Body of pancreas (tissue), 4 donors: ENCODE measurements around the gene PABPN1. TPM values are rescaled to one million over a fixed set of nuclear protein-coding genes. Genes with fewer than 3 reads are reported as not detected.

ENCODE experiments used
- ATAC-seq: fragments of 150-250 bp; one replicate; pipeline ENCODE4 v1.9.1; 2016
- DNase-seq, 4 donors: peaks; one replicate each; pipeline ENCODE4 v3.0.0-alpha.2; 2019
- H3K27ac ChIP-seq, 4 donors: fragments of 200-600 bp; sonication (generic); 1 replicate in 3 of 4; 2 replicates in 1 of 4; pipeline versions ENCODE4 v1.5.1 to v1.6.1; 2016 to 2019; ENCODE audit warnings: mild to moderate bottlenecking in 1 of 4, mixed read lengths in 1 of 4, moderate library complexity in 1 of 4
- H3K27me3 ChIP-seq, 2 donors: fragments of 200-600 bp; sonication (generic); one replicate each; pipeline ENCODE4 v1.6.0; 2016; ENCODE audit warnings: mild to moderate bottlenecking in 1 of 2
- H3K36me3 ChIP-seq, 2 donors: fragments of 200-600 bp; sonication (generic); replicated peaks in 1 of 2; 2 replicates each; pipeline ENCODE4 v1.5.1; 2016; ENCODE audit warnings: low read depth in 2 of 2; ENCODE audit not compliant: insufficient read depth in 1 of 2
- H3K4me1 ChIP-seq: fragments of 200-600 bp; sonication (generic); one replicate; pipeline ENCODE4 v1.6.0; 2016
- H3K4me3 ChIP-seq, 2 donors: fragments of 200-600 bp; sonication (generic); 1 replicate in 1 of 2; 2 replicates in 1 of 2; pipeline ENCODE4 v1.5.1; 2016 to 2019
- H3K9me3 ChIP-seq, 3 donors: fragments of 200-600 bp; sonication (generic); 1 replicate in 2 of 3; 2 replicates in 1 of 3; pipeline ENCODE4 v1.5.1; 2016
- CTCF ChIP-seq, 7 experiments: fragments of 450-650 bp in 4 of 7; fragments of 200-600 bp in 3 of 7; sonication (generic) in 3 of 7; IDR thresholded peaks; one replicate each; pipeline ENCODE4 v1.5.1; 2016 to 2019; ENCODE audit warnings: antibody characterized with exemption in 7 of 7
- POLR2A ChIP-seq, 3 donors: fragments of 450-650 bp; IDR thresholded peaks; one replicate each; pipeline ENCODE4 v1.6.1; 2016; ENCODE audit warnings: antibody characterized with exemption in 3 of 3, mild to moderate bottlenecking in 2 of 3
- WGBS, 2 donors: methylation state at CpG; one replicate each; pipeline ENCODE4 v1.1.5; 2017; 5-methylcytosine and 5-hydroxymethylcytosine counted together
- intact Hi-C: fragments of 100-400 bp; cut with DNase I; formaldehyde crosslinking; loops from one replicate; pipeline ENCODE4 v1.15.1; 2023
- total RNA-seq, 2 donors: library from RNA; depleted of rRNA; stranded (reverse); fragments of >200 nt; gene quantifications; one replicate each; pipeline ENCODE4 v1.1.0, GENCODE V29; 2016

Gene PABPN1
- total RNA-seq, 2 donors from 2014 or later, result 28.8 to 46.8 TPM

DNA sequence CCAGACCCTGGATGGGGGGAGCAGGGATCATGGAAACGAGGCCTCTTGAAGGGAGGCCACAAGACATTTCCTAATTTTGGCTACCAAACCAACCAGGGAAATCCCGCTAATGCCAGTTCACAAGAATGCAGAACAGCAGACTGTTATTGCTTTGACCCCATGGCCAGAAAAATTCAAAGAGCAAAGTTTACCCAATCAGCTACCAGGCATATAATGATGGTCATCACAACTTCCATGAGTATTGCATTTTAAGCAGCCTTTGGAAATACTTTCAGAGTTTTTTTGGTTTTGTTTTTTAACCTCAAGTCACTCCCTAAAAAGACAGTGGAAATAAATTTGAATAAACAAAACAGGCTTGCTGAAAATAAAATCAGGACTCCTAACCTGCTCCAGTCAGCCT, 51.3 kb downstream of the PABPN1 start, which contains the start of gene IL25:
Gene IL25 (plus strand): TSS at position 301 of the 400 bp plus-strand sequence.
- H3K4me3 ChIP-seq, result no peak within 1 kb of the TSS
- H3K9me3 ChIP-seq, result no peaks in the 10 kb centered on the region
- no peaks in the 10 kb centered on the region for H3K36me3 ChIP-seq
- no peak within 1 kb of the TSS for H3K27ac ChIP-seq
- H3K4me1 ChIP-seq, result no peaks in the 10 kb centered on the region
- DNase-seq, result no peak
- intact Hi-C loops, result loop anchor here (10.0 kb wide), 1 partner anchor 108 kb away; no protein-coding TSS in a partner anchor
- no peak for ATAC-seq
- WGBS, 2 donors, result 67% methylated on average over 2 of the region's 2 CpGs
- no peaks in the 10 kb centered on the region for H3K27me3 ChIP-seq
- TF ChIP-seq CTCF (IDR thresholded peaks at IDR 0.05), result no peak
- TF ChIP-seq POLR2A (IDR thresholded peaks at IDR 0.05), result no peak

- Histone ChIP-seq H3K4me1 (no peaks in the 10 kb centered on the region), H3K27me3 (no peaks in the 10 kb centered on the region), H3K4me3 (no peak overlapping the region), H3K9me3 (no peaks in the 10 kb centered on the region), H3K36me3 (no peaks in the 10 kb centered on the region), H3K27ac (no peak overlapping the region)
- 49 to 69% methylated on average over 2 to 3 of the region's 3 CpGs for WGBS, 2 donors
- DNase-seq (no peak), ATAC-seq (no peak)
- no peak for TF ChIP-seq POLR2A (IDR thresholded peaks at IDR 0.05)
- TF ChIP-seq CTCF (IDR thresholded peaks at IDR 0.05), result no peak
- intact Hi-C loops, result loop anchor here (10.0 kb wide), 1 partner anchor 108 kb away; no protein-coding TSS in a partner anchor
These were observed 51.8 kb downstream of the PABPN1 start for GRCh38 chr14:23373041-23373440.

Other genes with a start within 250 kb of the PABPN1 start
- gene ACIN1, start 226.3 kb upstream of the PABPN1 start, total RNA-seq, result 100 to 1,000 TPM in 1 of 2 donors, 10 to 100 TPM in 1; 91.6 to 110 TPM
- gene C14orf119, start 226.0 kb upstream of the PABPN1 start, total RNA-seq, result 1 to 10 TPM; 3.6 to 7.0 TPM
- gene CIROP, start 216.5 kb upstream of the PABPN1 start, total RNA-seq, result not detected
- gene CEBPE, start 202.2 kb upstream of the PABPN1 start, total RNA-seq, result not detected
- gene SLC7A8, start 137.8 kb upstream of the PABPN1 start, total RNA-seq, result 10 to 100 TPM; 17.8 to 18.2 TPM
- gene RNF212B, start 83.5 kb upstream of the PABPN1 start, total RNA-seq, result not detected
- gene HOMEZ, start 35.3 kb upstream of the PABPN1 start, total RNA-seq, result 1 to 10 TPM; 4.9 to 8.6 TPM
- 1 to 10 TPM; 5.4 to 9.6 TPM for gene PPP1R3E, start 18.6 kb upstream of the PABPN1 start, total RNA-seq
- 10 to 100 TPM; 25.4 to 73.2 TPM for gene BCL2L2, start 14.6 kb upstream of the PABPN1 start, total RNA-seq
- gene SLC22A17, start 31.4 kb downstream of the PABPN1 start, total RNA-seq, result 10 to 100 TPM; 20.8 to 36.6 TPM
- 1 to 10 TPM in 1 of 2 donors, under 1 TPM in 1; 0.99 to 1.3 TPM for gene EFS, start 43.7 kb downstream of the PABPN1 start, total RNA-seq
- not detected for gene IL25, start 51.4 kb downstream of the PABPN1 start, total RNA-seq
- not detected for gene CMTM5, start 55.6 kb downstream of the PABPN1 start, total RNA-seq
- 1 to 10 TPM in 1 of 2 donors, under 1 TPM in 1; 0.26 to 1.6 TPM for gene MYH6, start 86.8 kb downstream of the PABPN1 start, total RNA-seq
- 1 to 10 TPM in 1 of 2 donors, under 1 TPM in 1; 0.52 to 2.0 TPM for gene MYH7, start 114.2 kb downstream of the PABPN1 start, total RNA-seq
- 10 to 100 TPM; 29.0 to 31.6 TPM for gene NGDN, start 148.2 kb downstream of the PABPN1 start, total RNA-seq
- gene ZFHX2, start 230.3 kb downstream of the PABPN1 start, total RNA-seq, result 1 to 10 TPM in 1 of 2 donors, under 1 TPM in 1; 0.33 to 1.6 TPM
- 10 to 100 TPM; 11.7 to 43.2 TPM for gene THTPA, start 234.8 kb downstream of the PABPN1 start, total RNA-seq
- gene AP1G2, start 246.3 kb downstream of the PABPN1 start, total RNA-seq, result 100 to 1,000 TPM; 150 to 237 TPM